ENCODE data around the gene HSPBP1. TPM values are rescaled to one million over a fixed set of nuclear protein-coding genes. Genes with fewer than 3 reads are reported as not detected.

HSPBP1 gene
- total RNA-seq, 1 donor from 2014 or later = 37.8 TPM

GRCh38 chr19:55304279-55304978 is 24.5 kb upstream of the HSPBP1 start:
- Mint-ChIP-seq H3K27ac (no peak overlapping the region), H3K4me1 (ENCODE audit: unreplicated experiment) (peaks cover 5% of the 10 kb centered on the region), H3K9me3 (no peaks in the 10 kb centered on the region), H3K4me3 (no peak overlapping the region), H3K36me3 (peaks cover 8% of the 10 kb centered on the region), H3K27me3 (no peaks in the 10 kb centered on the region)
- no peak for DNase-seq (ENCODE audit: extremely low spot score, unreplicated experiment)
- TF ChIP-seq CTCF (conservative IDR thresholded peaks at IDR 0.05) = no peak

- Mint-ChIP-seq H3K36me3 (peaks cover 8% of the 10 kb centered on the region), H3K27me3 (no peaks in the 10 kb centered on the region)
These were observed 23.6 kb upstream of the HSPBP1 start for GRCh38 chr19:55303477-55303876.

GRCh38 chr19:55302318-55302703 is 22.4 kb upstream of the HSPBP1 start:
- Mint-ChIP-seq H3K9me3 (no peaks in the 10 kb centered on the region), H3K27me3 (no peaks in the 10 kb centered on the region), H3K4me1 (ENCODE audit: unreplicated experiment) (peaks cover 12% of the 10 kb centered on the region), H3K36me3 (peaks cover 8% of the 10 kb centered on the region), H3K27ac (no peak overlapping the region), H3K4me3 (no peak overlapping the region)
- TF ChIP-seq CTCF (conservative IDR thresholded peaks at IDR 0.05) = no peak
- no peak for DNase-seq (ENCODE audit: extremely low spot score, unreplicated experiment)

More at GRCh38 chr19:55303477-55303876, 23.6 kb upstream of the HSPBP1 start:
- Mint-ChIP-seq H3K4me1 (ENCODE audit: unreplicated experiment) (peaks cover 8% of the 10 kb centered on the region), H3K27ac (no peak overlapping the region), H3K9me3 (no peaks in the 10 kb centered on the region), H3K4me3 (no peak overlapping the region)
- DNase-seq (ENCODE audit: extremely low spot score, unreplicated experiment) = no peak
- TF ChIP-seq CTCF (conservative IDR thresholded peaks at IDR 0.05) = no peak

GRCh38 chr19:55301459-55302317 is 21.8 kb upstream of the HSPBP1 start:
- peaks cover 8% of the 10 kb centered on the region for H3K36me3 Mint-ChIP-seq
- H3K9me3 Mint-ChIP-seq = no peaks in the 10 kb centered on the region

More at GRCh38 chr19:55301459-55302317, 21.8 kb upstream of the HSPBP1 start:
- Mint-ChIP-seq H3K27me3 (no peaks in the 10 kb centered on the region), H3K4me1 (ENCODE audit: unreplicated experiment) (peaks cover 12% of the 10 kb centered on the region), H3K4me3 (peak overlapping the region; percentile 67), H3K27ac (peak overlapping the region; percentile 34)
- peak; percentile 92 for DNase-seq (ENCODE audit: extremely low spot score, unreplicated experiment)
- TF ChIP-seq CTCF (conservative IDR thresholded peaks at IDR 0.05) = peak; percentile 98

All from type B pancreatic cell (in vitro differentiated cells).